Medulla oblongata (tissue), 1 donor: Measurements from ENCODE around the gene SCUBE1.

Experiments used
- DNase-seq: peaks from one replicate; pipeline ENCODE4 v3.0.0-alpha.2; 2015; ENCODE audit errors: extremely low spot score

Gene SCUBE1

DNA sequence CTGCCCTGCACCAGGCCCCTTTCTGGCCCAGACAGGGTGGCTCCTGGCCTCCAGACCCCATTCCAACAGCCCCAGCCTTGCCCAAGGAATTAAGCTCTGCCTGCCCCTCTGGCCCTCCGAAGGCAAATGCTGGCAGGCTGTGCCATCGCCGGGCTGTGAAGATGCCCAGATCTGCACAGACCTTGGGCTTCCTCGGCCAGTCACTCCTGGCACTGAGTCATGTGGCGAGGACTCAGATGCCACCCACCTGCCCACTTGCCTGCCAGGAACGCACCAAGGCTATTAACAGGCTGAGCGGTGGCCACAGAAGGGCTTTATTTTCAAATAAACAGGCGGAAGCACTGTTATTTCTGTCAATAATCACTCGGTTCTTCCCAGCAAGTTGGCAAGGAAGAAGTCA, 105.9 kb downstream of the SCUBE1 start:
- peak; percentile 11 for DNase-seq

DNA sequence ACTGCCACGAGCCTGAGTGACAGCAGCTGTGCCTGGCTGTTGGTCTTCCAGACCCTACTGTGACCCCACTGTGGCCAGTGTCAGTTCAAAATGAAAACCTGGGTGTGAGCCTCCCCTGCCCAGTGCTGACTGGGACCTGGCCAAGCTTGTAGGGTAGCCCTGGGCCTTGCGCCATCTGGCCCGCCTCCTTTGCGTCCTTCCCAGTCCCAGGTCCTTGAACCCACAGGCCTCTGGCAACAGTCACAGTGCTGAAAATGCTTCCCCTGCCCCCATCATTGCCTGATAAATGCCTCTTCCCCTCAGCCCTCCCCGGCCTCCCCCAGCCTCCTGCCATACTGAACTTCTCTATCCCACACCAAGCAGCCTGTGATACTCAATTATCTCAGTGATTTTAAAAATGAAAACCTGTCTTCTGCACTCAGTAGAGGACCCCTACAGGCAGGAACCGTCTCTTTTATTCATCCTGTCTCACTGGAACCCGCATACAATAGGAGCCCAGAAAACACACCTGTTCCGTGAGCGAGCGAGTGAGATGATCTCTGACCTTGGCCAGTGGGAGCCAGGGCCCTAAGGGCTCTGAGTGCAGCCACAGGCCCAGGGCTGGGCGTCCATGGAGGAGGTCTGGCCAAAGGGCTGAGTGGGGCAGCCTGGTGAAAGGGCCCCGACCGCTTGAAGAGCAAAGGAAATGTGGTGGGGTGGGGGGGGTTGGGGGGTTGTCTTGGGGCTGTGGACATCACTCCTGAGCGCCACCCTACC, 106.6 kb downstream of the SCUBE1 start:
- DNase-seq, result peak; percentile 24

DNA sequence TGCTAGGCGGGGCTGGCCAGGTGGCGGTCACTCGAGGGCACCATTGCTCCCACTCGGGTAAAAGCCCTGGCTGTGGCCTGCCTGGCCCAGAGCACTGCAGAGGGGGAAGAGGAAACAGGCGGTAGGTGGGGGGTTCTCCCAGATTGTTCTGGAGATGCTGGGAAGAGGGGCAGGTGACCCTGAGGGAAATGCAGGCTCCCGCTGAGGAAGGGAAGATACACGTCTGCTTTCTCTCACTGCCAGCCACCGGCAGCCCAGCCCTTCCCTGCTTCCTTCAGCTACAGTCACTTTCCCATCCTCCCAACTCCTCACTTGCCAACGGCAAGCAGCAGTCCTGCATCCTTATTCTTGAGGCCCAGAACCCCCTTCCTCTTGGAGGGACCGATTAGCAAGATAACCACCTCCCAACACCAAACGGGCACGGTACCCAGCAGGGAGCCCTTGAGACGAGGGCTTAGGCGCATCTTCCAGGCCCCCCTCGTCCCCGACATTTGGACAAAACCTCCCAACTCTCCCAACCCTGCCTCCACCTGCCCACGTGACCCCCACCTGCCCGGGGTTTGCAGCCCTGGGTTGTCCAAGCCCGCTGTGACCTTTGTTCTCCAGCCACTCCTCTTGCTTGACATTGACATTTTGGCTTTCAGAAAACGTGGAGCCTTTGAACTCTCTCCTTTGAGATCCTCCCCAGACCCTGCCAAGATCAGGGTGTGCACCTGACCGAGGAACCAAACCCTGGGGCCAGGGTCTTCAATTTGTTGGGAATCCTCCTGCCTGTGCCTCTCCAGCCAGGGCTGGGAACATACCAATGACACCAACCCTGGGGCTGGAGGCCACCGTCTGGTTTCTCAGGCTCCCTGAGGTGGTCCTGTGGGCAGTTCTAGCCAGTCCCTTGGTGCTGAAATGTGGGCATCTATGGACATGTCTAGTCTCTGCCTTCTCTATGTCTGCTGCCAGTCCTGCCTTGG, 107.4 kb downstream of the SCUBE1 start:
- no peak for DNase-seq

DNA sequence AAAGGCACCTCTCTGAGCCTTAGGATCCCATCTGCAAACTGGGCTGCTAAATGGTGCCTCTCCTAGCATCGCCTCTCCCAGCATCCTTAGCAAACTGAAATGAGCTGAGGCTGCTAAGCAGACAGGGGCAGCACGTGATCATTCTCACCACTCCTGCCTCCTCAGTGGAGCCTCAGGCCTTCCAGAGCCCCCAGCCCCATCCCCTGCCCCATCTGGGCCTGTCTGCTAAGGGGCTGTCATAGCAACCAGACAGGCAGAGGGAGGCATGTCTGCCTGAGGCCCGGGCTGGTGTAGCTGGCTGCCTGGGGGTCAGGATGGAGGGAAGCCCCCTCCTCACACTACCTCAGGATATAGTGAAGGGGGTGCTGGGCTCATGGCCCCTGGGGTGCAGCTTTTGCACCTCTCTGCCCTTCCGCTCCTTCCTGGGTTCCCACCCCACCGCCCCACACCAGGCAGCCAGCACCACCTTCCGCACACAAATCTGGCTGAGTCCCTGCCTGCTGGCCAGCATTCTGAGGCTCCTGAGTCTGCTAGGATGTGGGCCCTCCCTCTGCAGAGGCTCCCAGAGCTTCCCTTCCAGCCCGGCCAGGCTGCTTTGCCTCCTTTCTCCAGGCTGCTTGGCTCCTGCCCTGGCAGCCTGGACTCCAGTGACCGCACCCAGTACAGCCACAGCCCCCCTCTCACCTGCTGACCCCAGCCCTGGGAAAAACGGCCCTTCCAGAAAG, 108.7 kb downstream of the SCUBE1 start:
- DNase-seq, result peak; percentile 4

DNA sequence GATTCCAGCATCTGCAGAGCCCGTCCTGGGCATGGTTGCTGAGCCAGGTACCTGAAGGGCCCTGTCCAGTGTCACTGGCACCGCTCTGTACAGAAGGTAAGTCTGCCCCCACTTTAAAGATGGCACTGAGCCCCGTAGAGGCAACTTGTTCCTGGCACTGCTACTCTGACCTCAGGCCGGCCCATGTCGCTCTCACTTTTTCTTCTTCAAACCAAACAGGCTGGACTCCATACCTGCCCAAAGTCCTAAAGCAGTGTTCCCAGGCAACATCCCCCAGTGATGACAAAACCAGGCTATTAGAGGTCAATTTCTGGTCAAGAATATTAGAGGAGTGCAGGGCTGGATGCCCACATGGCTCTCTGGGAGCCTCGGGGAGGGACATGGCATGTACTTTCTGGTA, 109.6 kb downstream of the SCUBE1 start:
- no peak for DNase-seq

DNA sequence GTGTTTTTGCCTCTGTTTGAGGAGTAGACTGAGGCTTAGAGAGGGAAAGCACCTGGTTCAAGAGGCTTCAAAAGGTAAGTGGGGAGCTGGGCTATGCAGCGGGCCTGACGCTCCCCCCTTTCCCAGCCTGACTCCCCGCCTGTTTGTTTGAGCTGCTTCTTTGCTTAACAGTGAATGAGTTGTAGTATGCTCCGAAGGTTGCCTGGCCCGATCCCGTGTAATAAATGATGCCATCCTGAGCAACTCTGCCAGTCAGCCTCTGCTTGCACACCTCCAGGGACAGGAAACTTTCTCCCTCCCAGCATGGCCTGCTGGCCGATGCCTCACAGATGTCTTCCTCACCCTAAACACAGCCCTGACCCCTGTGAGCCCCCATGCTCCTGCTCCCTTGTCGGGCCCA, 110.7 kb downstream of the SCUBE1 start:
- no peak for DNase-seq

DNA sequence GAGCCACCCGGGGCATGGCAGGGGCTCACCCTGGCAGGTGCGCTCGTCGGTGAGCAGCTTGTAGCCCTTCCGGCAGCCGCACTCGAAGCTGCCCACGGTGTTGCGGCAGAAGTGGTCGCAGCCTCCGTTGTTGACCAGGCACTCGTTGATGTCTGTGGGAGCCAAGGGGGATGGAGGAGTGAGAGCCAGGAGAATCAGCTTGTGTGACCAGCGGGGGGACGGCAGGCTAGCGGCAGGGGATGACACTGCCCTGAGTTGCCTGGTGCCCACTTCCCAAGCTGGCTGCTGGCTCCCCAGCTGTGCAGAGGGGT, 111.5 kb downstream of the SCUBE1 start:
- no peak for DNase-seq

DNA sequence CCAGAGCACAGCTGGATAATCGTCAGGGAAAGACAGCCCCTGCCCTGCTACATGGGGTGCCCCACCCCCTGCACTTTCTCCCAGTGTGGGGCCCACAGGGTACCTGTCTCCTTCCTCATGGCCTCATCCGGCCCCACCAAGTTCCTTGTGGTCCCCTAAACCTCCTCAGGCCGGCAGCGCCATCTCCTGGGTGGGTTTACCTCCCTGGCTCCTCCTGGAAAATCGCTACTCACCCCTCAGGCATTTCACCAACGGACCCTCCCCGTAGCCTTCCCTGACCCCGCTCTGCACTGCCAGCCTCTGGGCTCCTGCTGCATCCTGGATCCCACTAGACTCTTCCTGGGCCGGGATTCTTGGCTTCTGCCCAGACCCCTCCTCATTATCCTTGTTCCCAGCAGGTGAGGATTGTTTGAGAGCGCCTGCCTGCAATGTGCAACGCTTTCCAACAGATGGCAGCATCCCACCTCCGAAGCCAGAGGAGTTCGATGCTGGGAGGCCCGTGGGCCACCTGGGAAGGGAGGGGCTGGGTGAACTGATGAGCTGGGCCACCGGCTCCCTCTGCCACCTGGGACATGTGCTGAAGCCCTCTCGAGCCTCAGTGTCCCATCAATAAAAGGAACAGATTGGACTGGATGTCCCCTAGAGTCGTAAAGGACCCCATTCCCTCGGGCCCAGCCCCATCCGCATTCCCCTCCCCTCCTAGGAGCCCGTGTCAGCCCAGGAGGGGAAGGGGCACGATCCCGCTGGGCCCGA, 112.0 kb downstream of the SCUBE1 start:
- peak; percentile 40 for DNase-seq

DNA sequence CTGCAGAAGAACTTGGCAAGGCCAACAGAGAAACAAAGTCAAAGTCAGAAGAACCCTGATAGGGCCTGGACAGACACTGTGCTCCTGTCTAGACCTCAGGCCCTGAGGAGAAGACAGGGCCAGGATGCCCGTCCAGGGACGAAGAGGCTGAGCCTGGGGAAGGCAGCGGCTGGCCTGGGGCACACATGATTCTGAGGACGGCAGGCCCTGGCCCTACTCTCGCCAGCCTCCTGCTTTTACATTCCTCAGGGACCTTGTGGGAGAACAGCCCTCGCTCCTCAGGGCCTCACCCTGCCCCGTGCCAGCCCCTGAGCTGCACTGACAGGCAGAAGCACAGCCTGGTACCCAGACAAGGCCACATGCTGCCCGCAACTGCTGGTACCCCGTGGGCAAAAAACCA, 112.6 kb downstream of the SCUBE1 start:
- no peak for DNase-seq

DNA sequence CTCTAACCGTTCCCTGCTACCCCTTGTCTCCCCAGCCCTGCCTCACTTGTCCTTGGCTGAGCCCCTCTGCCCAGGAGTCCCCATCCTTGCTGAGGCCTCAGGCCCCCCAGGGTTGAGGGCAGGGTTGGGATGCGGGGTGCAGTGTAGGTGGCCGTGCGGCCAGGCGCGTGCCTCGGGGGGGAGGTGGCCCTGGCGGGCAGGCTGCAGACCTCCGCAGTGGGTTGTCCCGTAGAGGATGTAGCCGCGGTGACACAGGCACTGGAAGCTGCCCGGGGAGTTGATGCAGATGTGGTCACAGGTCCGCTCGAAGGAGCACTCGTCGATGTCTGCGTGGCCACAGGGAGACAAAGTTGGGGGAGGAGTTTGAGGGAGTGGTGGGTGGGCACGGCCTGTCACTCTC, 114.3 kb downstream of the SCUBE1 start:
- DNase-seq, result no peak

DNA sequence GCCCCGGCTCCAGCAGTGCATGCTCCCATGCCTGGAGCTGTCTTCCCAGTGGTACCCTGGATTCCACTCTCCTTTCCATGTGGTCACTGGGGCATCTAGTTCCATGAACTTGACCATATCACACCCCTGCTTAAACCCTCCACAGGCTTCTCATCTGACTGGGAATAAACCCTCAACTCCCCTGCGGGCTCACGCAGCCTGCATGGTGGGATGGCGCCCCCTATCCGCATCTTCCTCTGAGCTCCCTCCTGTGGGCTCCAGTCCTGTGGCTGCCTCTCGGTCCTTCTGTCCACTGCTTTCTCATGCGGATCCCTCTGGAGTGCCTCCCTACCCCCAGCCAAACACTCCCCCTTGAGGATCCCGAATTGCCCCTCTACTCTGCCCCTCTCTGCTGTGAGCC, 114.8 kb downstream of the SCUBE1 start:
- no peak for DNase-seq

DNA sequence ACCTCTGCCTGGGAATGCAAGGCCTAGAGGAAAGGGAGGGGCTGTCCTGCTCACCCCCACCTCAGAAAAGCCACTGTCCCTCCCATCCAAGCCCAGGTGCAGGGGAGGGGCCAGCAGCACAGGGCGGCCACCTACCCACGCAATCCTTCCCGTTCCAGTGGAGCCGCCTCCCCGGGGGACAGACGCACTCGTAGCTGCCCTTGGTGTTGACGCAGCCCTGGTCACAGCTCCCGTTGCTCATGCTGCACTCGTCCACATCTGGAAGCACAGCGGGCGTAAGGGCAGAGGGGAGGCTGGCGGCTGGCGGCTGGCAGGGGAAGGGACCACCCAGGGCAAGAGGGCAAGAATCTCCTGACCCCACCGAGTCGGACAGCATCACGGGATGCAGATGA, 115.9 kb downstream of the SCUBE1 start:
- DNase-seq, result no peak

DNA sequence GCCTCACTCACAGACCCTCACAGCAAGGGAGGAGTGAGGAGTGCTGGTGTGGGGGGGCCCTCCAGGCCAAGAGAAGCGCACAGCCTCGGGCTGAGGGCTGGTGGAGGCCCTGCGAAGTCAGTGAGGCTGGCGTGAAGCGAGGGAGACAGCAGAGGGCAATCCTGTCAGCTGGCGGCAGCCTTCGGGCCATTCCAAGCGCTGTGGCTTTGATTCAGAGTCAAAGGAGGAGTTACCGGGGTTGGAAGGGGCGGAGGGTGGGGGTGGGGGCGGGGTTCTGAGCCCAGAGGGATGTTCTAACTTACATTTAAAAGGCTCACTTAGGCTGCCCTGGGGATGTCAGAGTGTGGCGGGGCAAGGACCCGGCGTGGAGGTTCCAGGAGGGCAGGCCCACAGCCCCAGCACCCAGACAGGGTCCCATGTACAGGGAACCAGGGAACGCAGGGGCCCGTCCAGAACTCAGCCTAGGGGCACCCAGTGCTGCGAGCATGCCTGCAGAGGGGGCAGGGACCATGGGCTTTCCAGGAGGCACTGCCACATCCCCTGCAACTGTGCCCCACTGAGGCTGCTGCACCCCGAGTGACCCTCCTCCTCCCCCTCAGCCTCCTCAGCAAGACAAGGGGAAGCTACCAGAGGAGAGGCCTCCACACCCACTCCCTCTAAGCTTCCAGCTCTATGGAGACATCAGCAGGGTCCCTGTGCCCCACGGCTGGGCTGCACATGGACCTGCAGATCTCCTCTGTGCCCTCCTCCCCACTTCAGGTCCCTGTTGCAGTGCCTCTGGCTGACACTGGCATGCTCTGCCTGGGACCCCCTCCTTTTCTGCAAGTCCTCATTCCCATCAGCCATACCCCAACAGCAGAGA, 116.6 kb downstream of the SCUBE1 start:
- no peak for DNase-seq

DNA sequence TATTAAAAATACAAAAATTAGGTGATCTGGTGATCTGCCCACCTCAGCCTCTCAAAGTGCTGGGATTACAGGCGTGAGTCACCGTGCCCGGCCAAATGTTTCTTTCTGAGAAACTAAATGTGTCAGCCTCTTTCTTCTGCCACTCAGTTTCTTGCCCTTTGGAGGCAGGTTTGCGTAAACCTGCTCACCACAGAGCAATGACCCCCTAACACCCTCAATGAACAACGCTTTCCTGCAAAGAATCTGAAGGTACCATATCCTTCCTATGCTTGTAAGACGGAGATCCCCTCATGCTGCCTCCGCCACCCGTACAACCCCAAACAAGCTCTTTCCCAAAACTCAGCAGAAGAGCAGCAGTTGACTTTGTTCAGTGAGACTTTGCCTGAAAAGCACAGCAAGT, 117.6 kb downstream of the SCUBE1 start:
- DNase-seq, result no peak

DNA sequence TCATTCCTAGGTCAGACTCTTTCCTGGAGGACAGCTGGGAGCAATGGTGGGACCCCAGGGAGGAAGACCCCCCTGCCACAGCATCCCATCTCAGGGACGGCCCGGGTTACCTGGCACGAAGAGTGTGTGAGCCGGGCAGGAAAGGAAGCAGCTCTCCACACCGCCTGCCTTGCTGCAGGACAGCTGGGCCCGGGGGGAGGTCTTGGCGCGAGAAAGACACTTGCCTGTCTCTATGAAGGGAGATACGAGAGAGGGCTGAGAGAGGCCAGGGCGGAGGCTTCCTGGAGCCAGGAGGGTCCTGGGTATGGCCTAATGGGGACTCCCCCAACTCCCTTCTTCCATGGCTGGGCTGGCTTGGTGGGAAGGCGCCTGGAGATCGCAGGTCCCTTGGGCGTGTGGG, 120.2 kb downstream of the SCUBE1 start:
- DNase-seq, result no peak

DNA sequence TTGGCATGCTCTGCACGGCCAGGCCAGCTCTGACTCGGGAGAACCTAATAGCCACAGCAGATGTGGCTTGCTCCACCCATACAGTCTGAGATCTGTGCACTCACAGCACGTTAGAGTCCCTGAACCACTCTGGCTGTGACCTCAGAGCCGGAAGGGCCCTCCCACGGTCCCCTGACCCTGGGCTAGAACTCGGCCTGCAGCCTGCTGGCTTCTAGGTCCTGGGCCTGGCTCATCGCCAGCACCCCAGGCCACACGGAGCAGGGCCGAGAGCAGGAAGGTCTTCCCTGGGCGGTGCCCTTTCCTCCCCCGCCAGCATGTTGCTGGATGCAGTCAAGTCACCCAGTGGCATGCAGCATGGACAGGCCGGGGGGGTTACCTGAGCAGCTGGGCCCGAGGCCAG, 120.9 kb downstream of the SCUBE1 start:
- DNase-seq, result no peak

DNA sequence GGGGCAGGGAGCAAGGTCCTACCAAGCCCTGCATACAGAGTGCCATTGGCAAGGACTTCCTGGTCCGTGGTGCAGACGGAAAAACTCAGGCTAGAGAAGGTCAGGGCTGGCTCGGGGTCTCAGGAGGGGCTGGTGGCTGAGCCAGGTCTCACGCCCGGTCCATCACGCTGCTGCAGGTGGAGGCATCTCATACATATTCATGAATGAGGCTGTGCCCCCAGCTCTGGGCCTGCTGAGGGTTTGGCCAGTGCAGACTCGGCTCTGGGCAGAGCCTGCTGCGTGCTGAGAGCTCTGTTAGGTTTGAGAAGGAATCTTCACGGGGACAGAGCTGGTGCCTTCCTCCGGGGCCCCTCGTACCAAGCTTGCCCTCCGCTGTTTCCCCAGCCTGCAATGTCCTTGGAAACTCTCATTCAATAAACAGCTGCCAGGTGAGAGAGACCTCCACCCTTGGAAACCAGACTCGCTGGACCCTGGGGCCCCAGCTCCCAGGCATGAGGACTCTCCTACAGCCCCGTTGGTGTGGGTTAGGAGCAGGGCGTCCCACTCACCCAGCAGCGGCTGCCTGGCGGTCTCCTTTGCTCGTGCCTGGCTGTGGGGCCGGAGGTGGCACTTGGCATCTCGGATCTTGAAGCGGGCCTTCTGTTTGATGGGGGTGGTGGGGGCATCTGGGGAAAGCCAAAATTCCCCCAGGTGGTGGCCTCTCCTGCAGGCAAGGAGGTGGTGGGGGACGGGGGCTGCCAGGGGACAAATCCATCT, 122.4 kb downstream of the SCUBE1 start:
- DNase-seq, result no peak

DNA sequence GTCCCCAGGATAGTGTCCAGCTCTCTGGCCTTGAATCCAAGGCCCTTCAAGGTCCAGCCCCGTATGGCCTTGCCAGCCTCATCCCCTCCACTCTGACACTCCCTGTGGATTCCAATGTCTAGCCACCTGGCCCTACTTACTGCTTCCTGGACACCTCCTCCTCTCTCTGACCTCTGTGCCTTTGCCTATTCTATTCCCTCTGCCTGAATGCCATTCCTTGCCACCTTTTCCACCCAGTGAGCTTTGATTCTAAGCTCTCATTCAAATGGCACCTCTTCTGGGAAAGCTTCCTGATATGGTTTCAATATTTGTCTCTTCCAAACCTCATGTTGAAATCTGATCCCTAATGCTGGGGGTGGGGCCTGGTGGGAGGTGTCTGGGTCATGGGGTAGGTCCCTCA, 124.4 kb downstream of the SCUBE1 start:
- no peak for DNase-seq

DNA sequence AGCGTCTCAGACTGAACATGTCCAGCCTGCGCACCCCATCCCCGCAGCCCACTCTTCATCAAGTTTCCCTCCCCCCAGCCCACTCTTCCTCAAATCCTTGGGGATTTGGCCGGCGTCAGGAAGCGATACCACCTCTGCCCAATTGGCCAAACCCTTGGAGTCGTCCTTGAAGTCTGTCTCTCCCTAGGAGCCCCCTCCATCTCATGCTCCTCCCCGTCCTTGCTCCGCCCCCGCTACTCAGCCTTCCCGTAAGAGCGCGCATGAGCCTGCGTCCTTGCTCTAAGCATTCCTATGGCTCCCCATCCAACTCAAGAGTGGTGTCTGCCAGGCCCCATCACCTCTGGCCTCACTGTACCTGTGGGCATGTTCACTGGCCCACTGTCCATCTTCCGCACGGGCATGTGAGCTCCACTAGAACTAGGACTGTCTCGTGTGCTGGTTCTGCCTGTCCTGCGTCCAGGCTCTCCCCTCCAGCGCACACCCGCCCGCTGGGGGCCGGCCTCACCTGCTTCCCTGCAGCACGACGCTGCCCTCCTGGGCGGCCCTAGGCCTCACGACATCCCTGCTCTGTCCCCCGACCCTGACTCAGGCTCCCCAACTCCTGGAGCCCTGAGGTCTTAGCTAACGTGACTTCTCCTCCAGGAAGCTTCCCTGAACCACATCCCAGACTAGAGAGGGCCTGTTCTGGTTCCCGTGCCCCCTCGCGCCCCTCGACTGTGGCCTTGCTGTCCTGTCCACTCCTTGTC, 125.7 kb downstream of the SCUBE1 start:
- DNase-seq, result no peak
